ENCODE measurements around the gene TMC4. TPM values are rescaled to one million over a fixed set of nuclear protein-coding genes. Genes with fewer than 3 reads are reported as not detected.
"Not testable (repeated sequence)": the region's sequence is repeated elsewhere in the genome, so short reads cannot be mapped to it uniquely, and the experiment has no call there.

Gene TMC4
- total RNA-seq, 4 donors from 2014 or later, result 38.0 to 281 (median 232) TPM

- no peaks in the 10 kb centered on the region for H3K9me3 ChIP-seq
- no peak for TF ChIP-seq POLR2A (IDR thresholded peaks at IDR 0.05)
- no peak for TF ChIP-seq CTCF (IDR thresholded peaks at IDR 0.05)
Observed at GRCh38 chr19:54178581-54179261, 5.8 kb upstream of the TMC4 start.

GRCh38 chr19:54173951-54174834, 1.2 kb upstream of the TMC4 start:
- Histone ChIP-seq H3K27ac (peak overlapping the region in 1 of 4 donors; percentile 9), H3K4me1 (peaks cover 0 to 6% (median 4%) of the 10 kb centered on the region in 4 donors)
- DNase-seq, result peak in 1 of 3 donors; percentile 43

More at GRCh38 chr19:54178581-54179261, 5.8 kb upstream of the TMC4 start:
- no peak overlapping the region for H3K4me3 ChIP-seq
- no peaks in the 10 kb centered on the region for H3K27me3 ChIP-seq
- H3K27ac ChIP-seq, result no peak overlapping the region
- H3K36me3 ChIP-seq, result peaks cover 0 to 58% (median 0%) of the 10 kb centered on the region in 3 donors
- no peak for DNase-seq
- H3K4me1 ChIP-seq, result no peaks in the 10 kb centered on the region

GRCh38 chr19:54173359-54173699, 369 bp upstream of the TMC4 start:
- Histone ChIP-seq H3K27ac (peak overlapping the region in 2 of 4 donors; percentile 81 to 85), H3K36me3 (peaks cover 0 to 23% (median 0%) of the 10 kb centered on the region in 3 donors), H3K27me3 (no peaks in the 10 kb centered on the region), H3K4me3 (peak overlapping the region in 2 of 4 donors; percentile 59 to 65), H3K4me1 (peaks cover 0 to 6% (median 5%) of the 10 kb centered on the region in 4 donors), H3K9me3 (no peaks in the 10 kb centered on the region)
- TF ChIP-seq CTCF (IDR thresholded peaks at IDR 0.05) (no peak), POLR2A (IDR thresholded peaks at IDR 0.05) (no peak)
- no peak for DNase-seq

More at GRCh38 chr19:54173951-54174834, 1.2 kb upstream of the TMC4 start:
- no peaks in the 10 kb centered on the region for H3K27me3 ChIP-seq
- peaks cover 0 to 28% (median 0%) of the 10 kb centered on the region in 3 donors for H3K36me3 ChIP-seq
- no peaks in the 10 kb centered on the region for H3K9me3 ChIP-seq
- TF ChIP-seq CTCF (IDR thresholded peaks at IDR 0.05), result no peak
- no peak for TF ChIP-seq POLR2A (IDR thresholded peaks at IDR 0.05)
- no peak overlapping the region for H3K4me3 ChIP-seq

GRCh38 chr19:54171736-54172431, 1.1 kb downstream of the TMC4 start:
- not testable (repeated sequence) for H3K27me3 ChIP-seq, H3K4me1 ChIP-seq, H3K9me3 ChIP-seq
- Histone ChIP-seq H3K4me3 (peak overlapping the region in 2 of 4 donors; percentile 59 to 65), H3K36me3 (peaks cover 0 to 11% (median 0%) of the 10 kb centered on the region in 3 donors), H3K27ac (peak overlapping the region in 2 of 4 donors; percentile 81 to 85)
- peak in 1 of 3 donors; percentile 44 for DNase-seq

GRCh38 chr19:54169149-54169740, 3.7 kb downstream of the TMC4 start:
- no peaks in the 10 kb centered on the region for H3K27me3 ChIP-seq
- DNase-seq, result peak in 2 of 3 donors; percentile 45

More at GRCh38 chr19:54169149-54169740, 3.7 kb downstream of the TMC4 start:
- Histone ChIP-seq H3K4me3 (no peak overlapping the region), H3K27ac (no peak overlapping the region), H3K9me3 (no peaks in the 10 kb centered on the region), H3K36me3 (no peaks in the 10 kb centered on the region), H3K4me1 (peaks cover 3 to 24% (median 8%) of the 10 kb centered on the region in 4 donors)
- TF ChIP-seq POLR2A (IDR thresholded peaks at IDR 0.05) (no peak), CTCF (IDR thresholded peaks at IDR 0.05) (no peak)

Data from Peyer's patch (tissue), 4 donors.